Neutrophil (primary cell): Measurements from ENCODE around the gene HPS5.

Experiments used
- H3K27ac ChIP-seq: fragments of 200-600 bp; sonication (generic); 2 replicates; pipeline ENCODE4 v1.5.1; 2016; ENCODE audit warnings: mild to moderate bottlenecking, moderate library complexity
- H3K27me3 ChIP-seq: fragments of 200-600 bp; sonication (generic); 2 replicates; pipeline ENCODE4 v1.6.0; 2016; ENCODE audit warnings: mild to moderate bottlenecking
- H3K36me3 ChIP-seq: fragments of 200-600 bp; sonication (generic); 2 replicates; pipeline ENCODE4 v1.5.1; 2017
- H3K4me1 ChIP-seq, 2 experiments: fragments of 200-600 bp in 1 of 2; sonication (generic) in 1 of 2; 1 replicate in 1 of 2; 2 replicates in 1 of 2; pipeline versions ENCODE4 v1.5.1 to v1.6.1; 2013 to 2016; ENCODE audit warnings: low read depth in 1 of 2, low read length in 1 of 2, mild to moderate bottlenecking in 1 of 2, moderate library complexity in 1 of 2; ENCODE audit not compliant: control insufficient read depth in 1 of 2, insufficient read depth in 1 of 2
- H3K4me3 ChIP-seq, 2 experiments: fragments of 200-600 bp in 1 of 2; sonication (generic) in 1 of 2; 1 replicate in 1 of 2; 2 replicates in 1 of 2; pipeline ENCODE4 v1.5.1; 2013 to 2016; ENCODE audit warnings: low read depth in 1 of 2, low read length in 1 of 2, mild to moderate bottlenecking in 1 of 2, moderate library complexity in 1 of 2
- H3K9me3 ChIP-seq: fragments of 200-600 bp; sonication (generic); 2 replicates; pipeline ENCODE4 v1.5.1; 2016
- TF ChIP-seq, protein P1 (sequence below): fragments of 200-600 bp; sonication (generic); IDR thresholded peaks from 2 replicates; pipeline ENCODE4 v1.5.1; 2016; ENCODE audit warnings: antibody characterized with exemption

The HPS5 gene

GRCh38 chr11:18229501-18229900 lies 92.4 kb downstream of the HPS5 start:
- Histone ChIP-seq H3K9me3 (no peaks in the 10 kb centered on the region), H3K27me3 (peaks cover 9% of the 10 kb centered on the region), H3K36me3 (no peaks in the 10 kb centered on the region), H3K27ac (no peak overlapping the region), H3K4me1 (no peaks in the 10 kb centered on the region), H3K4me3 (no peak overlapping the region)
- TF ChIP-seq, protein P1, sequence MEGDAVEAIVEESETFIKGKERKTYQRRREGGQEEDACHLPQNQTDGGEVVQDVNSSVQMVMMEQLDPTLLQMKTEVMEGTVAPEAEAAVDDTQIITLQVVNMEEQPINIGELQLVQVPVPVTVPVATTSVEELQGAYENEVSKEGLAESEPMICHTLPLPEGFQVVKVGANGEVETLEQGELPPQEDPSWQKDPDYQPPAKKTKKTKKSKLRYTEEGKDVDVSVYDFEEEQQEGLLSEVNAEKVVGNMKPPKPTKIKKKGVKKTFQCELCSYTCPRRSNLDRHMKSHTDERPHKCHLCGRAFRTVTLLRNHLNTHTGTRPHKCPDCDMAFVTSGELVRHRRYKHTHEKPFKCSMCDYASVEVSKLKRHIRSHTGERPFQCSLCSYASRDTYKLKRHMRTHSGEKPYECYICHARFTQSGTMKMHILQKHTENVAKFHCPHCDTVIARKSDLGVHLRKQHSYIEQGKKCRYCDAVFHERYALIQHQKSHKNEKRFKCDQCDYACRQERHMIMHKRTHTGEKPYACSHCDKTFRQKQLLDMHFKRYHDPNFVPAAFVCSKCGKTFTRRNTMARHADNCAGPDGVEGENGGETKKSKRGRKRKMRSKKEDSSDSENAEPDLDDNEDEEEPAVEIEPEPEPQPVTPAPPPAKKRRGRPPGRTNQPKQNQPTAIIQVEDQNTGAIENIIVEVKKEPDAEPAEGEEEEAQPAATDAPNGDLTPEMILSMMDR = no peak
